SK-N-SH (cell line): Measurements from ENCODE around the gene POLA2. TPM values are rescaled to one million over a fixed set of nuclear protein-coding genes. Genes with fewer than 3 reads are reported as not detected.

Source experiments
- CTCF ChIA-PET: fragments of 300-600, 350-600 bp; formaldehyde crosslinking; extraction: SDS; loops from one replicate; lab custom pipeline; 2021; lab: Yijun Ruan, JAX
- POLR2A ChIA-PET: fragments of 350-600 bp; sonication (Branson Sonifier 250); formaldehyde crosslinking; extraction: SDS; loops from one replicate; lab custom pipeline; 2020; ENCODE audit warnings: antibody characterized with exemption, inconsistent platforms; lab: Yijun Ruan, JAX
- DNase-seq: peaks from one replicate; pipeline ENCODE4 v3.0.0; 2012
- H2AFZ ChIP-seq: fragments of 200-600 bp; sonication (generic); 2 replicates; pipeline ENCODE4 v1.8.1; 2016; ENCODE audit warnings: antibody characterized with exemption, mild to moderate bottlenecking, low read depth
- H3F3A ChIP-seq: fragments of 200-600 bp; sonication (generic); replicated peaks from 2 replicates; pipeline ENCODE3; 2016; ENCODE audit warnings: antibody characterized with exemption, mild to moderate bottlenecking; ENCODE audit not compliant: insufficient read depth
- H3K27ac ChIP-seq, 2 experiments: fragments of 200-500 bp in 1 of 2; fragments of 200-600 bp in 1 of 2; sonication (Bioruptor generic) in 1 of 2; sonication (generic), shearing (Covaris generic) in 1 of 2; 2 replicates each; pipeline versions ENCODE4 v1.5.1 to v1.6.1; 2014 to 2016; ENCODE audit warnings: low read depth in 2 of 2, inconsistent platforms in 1 of 2, low read length in 1 of 2, mild to moderate bottlenecking in 1 of 2, mixed read lengths in 1 of 2
- H3K27me3 ChIP-seq: fragments of 200-600 bp; sonication (generic), shearing (Covaris generic); 2 replicates; pipeline ENCODE4 v1.6.1; 2016; ENCODE audit warnings: mixed run types; ENCODE audit not compliant: insufficient read depth
- H3K36me3 ChIP-seq, 2 experiments: fragments of 200-500 bp in 1 of 2; fragments of 200-600 bp in 1 of 2; sonication (Bioruptor generic) in 1 of 2; sonication (generic) in 1 of 2; replicated peaks in 1 of 2; 2 replicates each; pipeline versions ENCODE3 to v1.5.1; 2014 to 2016; ENCODE audit warnings: low read length in 1 of 2, mild to moderate bottlenecking in 1 of 2; ENCODE audit not compliant: insufficient read depth in 2 of 2, control insufficient read depth in 1 of 2
- H3K4me1 ChIP-seq, 2 experiments: fragments of 200-500 bp in 1 of 2; fragments of 200-600 bp in 1 of 2; sonication (Bioruptor generic) in 1 of 2; sonication (generic), shearing (Covaris generic) in 1 of 2; 2 replicates each; pipeline versions ENCODE4 v1.5.1 to v1.6.1; 2014 to 2016; ENCODE audit warnings: low read depth in 1 of 2, low read length in 1 of 2, mixed run types in 1 of 2; ENCODE audit not compliant: insufficient read depth in 2 of 2, control insufficient read depth in 1 of 2
- H3K4me2 ChIP-seq: fragments of 200-600 bp; sonication (generic), shearing (Covaris generic); 2 replicates; pipeline ENCODE4 v1.6.1; 2017; ENCODE audit warnings: mixed run types
- H3K4me3 ChIP-seq, 2 experiments: fragments of 200-500 bp in 1 of 2; fragments of 200-600 bp in 1 of 2; sonication (Bioruptor generic) in 1 of 2; sonication (generic), shearing (Covaris generic) in 1 of 2; 2 replicates each; pipeline versions ENCODE4 v1.5.1 to v1.8.1; 2014 to 2016; ENCODE audit warnings: low read depth in 2 of 2, inconsistent platforms in 1 of 2, low read length in 1 of 2, mild to moderate bottlenecking in 1 of 2, mixed read lengths in 1 of 2, moderate library complexity in 1 of 2
- H3K79me2 ChIP-seq: fragments of 200-600 bp; sonication (generic); 2 replicates; pipeline ENCODE4 v1.8.1; 2017; ENCODE audit warnings: mild to moderate bottlenecking; ENCODE audit not compliant: insufficient read depth
- H3K9ac ChIP-seq: fragments of 200-600 bp; sonication (generic); 2 replicates; pipeline ENCODE4 v1.6.1; 2017; ENCODE audit warnings: mixed run types
- H3K9me2 ChIP-seq: fragments of 200-600 bp; sonication (generic); 2 replicates; pipeline ENCODE4 v1.6.1; 2017; ENCODE audit warnings: mixed run types
- H3K9me3 ChIP-seq: fragments of 200-600 bp; sonication (generic); 2 replicates; pipeline ENCODE4 v1.6.1; 2017; ENCODE audit warnings: mixed run types, mild to moderate bottlenecking, moderate library complexity
- H4K20me1 ChIP-seq: fragments of 200-600 bp; sonication (generic); 2 replicates; pipeline ENCODE4 v1.6.1; 2017; ENCODE audit warnings: mild to moderate bottlenecking, mixed run types; ENCODE audit not compliant: insufficient read depth
- CHD2 ChIP-seq: fragments of 150-350 bp; IDR thresholded peaks from 2 replicates; pipeline ENCODE4 v1.6.1; 2018; ENCODE audit warnings: low read length; ENCODE audit not compliant: partially characterized antibody
- EP300 ChIP-seq, 2 experiments: IDR thresholded peaks; 2 replicates each; pipeline versions ENCODE4 v1.4.0 to v1.6.1; 2012; ENCODE audit warnings: borderline replicate concordance in 1 of 2, low read depth in 1 of 2, low read length in 1 of 2
- NFIC ChIP-seq: IDR thresholded peaks from 2 replicates; pipeline ENCODE4 v1.4.0; 2012; ENCODE audit warnings: borderline replicate concordance
- POLR2AphosphoS5 ChIP-seq: IDR thresholded peaks from 2 replicates; pipeline ENCODE4 v1.6.1; 2012; ENCODE audit warnings: low read depth, low read length
- RAD21 ChIP-seq: IDR thresholded peaks from 2 replicates; pipeline ENCODE4 v1.6.1; 2012; ENCODE audit warnings: mild to moderate bottlenecking, low read length
- RCOR1 ChIP-seq: fragments of 150-350 bp; IDR thresholded peaks from 2 replicates; pipeline ENCODE4 v1.6.1; 2017; ENCODE audit warnings: antibody characterized with exemption, low read length
- RFX5 ChIP-seq: IDR thresholded peaks from 2 replicates; pipeline ENCODE4 v1.6.1; 2012; ENCODE audit warnings: mild to moderate bottlenecking, improper control_type of control experiment, low read length
- RXRA ChIP-seq: IDR thresholded peaks from 2 replicates; pipeline ENCODE4 v1.4.0; 2012; ENCODE audit warnings: low read depth, mild to moderate bottlenecking, borderline replicate concordance
- TAF1 ChIP-seq: IDR thresholded peaks from 2 replicates; pipeline ENCODE4 v1.6.1; 2012; ENCODE audit warnings: low read depth, mild to moderate bottlenecking, low read length, moderate library complexity, borderline replicate concordance
- TCF12 ChIP-seq: IDR thresholded peaks from 2 replicates; pipeline ENCODE4 v1.4.0; 2012
- USF2 ChIP-seq: fragments of 150-350 bp; IDR thresholded peaks from 2 replicates; pipeline ENCODE4 v1.6.1; 2017; ENCODE audit warnings: antibody characterized with exemption, low read length, low read depth, borderline replicate concordance
- WGBS: methylation state at CpG from one replicate; pipeline ENCODE4 v1.1.6; 2017; ENCODE audit warnings: low lambda C conversion rate; 5-methylcytosine and 5-hydroxymethylcytosine counted together
- polyA plus RNA-seq, 3 experiments: library from polyadenylated mRNA; depleted of rRNA; stranded (reverse); fragments of >200 nt; gene quantifications; 2 replicates each; pipeline ENCODE4 v1.2.3, GENCODE V29; 2012
- TF ChIP-seq, protein P1 (sequence below): IDR thresholded peaks from 2 replicates; pipeline ENCODE4 v1.6.1; 2012; ENCODE audit warnings: mild to moderate bottlenecking, low read depth, low read length, moderate library complexity
- TF ChIP-seq, protein P2 (sequence below): IDR thresholded peaks from 2 replicates; pipeline ENCODE4; 2012

The POLA2 gene
- polyA plus RNA-seq, 1 of the 3 experiments (the other 2 are of a cell fraction), result 18.4 TPM

DNA sequence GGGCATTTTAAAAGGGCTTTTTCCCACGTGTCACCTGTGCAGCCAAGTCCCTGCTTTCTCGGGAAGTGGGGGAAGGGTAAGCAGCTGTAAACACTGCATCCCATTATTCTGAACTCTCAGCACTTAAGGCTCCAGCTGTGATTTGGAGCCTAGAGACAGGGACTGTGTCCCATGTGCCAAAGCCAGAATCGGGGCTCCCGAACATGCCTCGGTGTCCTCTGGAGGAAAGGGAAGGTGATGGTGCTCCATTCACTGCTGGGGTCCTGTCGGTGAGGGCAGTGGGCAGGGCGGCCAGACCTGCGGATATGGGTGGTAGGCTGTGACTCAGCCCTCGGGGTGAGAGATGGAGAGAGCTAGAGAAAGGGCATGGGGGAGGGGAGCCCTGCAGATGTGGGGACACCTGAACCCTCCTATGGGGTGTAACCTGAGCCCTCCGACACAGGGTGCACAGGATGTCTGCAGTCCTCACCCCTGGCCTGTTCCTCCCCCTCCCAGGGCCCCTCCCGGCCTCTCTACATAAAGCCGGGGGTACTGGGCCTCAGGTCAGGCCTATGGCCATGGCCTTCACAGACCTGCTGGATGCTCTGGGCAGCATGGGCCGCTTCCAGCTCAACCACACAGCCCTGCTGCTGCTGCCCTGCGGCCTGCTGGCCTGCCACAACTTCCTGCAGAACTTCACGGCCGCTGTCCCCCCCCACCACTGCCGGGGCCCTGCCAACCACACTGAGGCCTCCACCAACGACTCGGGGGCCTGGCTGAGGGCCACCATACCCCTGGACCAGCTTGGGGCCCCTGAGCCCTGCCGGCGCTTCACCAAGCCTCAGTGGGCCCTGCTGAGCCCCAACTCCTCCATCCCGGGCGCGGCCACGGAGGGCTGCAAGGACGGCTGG lies 48.2 kb upstream of the POLA2 start:
- Histone ChIP-seq H3F3A (peaks cover 3% of the 10 kb centered on the region), H3K4me2 (no peak overlapping the region), H3K27ac (no peak overlapping the region), H2AFZ (no peak overlapping the region), H3K9ac (no peak overlapping the region), H3K9me3 (no peaks in the 10 kb centered on the region), H3K27me3 (no peaks in the 10 kb centered on the region), H4K20me1 (no peaks in the 10 kb centered on the region), H3K36me3 (peaks cover 0 to 30% of the 10 kb centered on the region in 2 experiments), H3K9me2 (no peaks in the 10 kb centered on the region), H3K4me1 (no peaks in the 10 kb centered on the region), H3K4me3 (no peak overlapping the region), H3K79me2 (no peaks in the 10 kb centered on the region)
- CTCF ChIA-PET, result interaction anchor here (0.6 to 1.5 kb wide), 3 partner anchors 10 to 14 kb away, joined by 3 to 4 read pairs (median 3); no protein-coding TSS in a partner anchor
- no peak for DNase-seq
- WGBS, result 86% methylated on average over 21 of the region's 26 CpGs
- POLR2A ChIA-PET, result no interaction called here
- no peak for TF ChIP-seq USF2
- TF ChIP-seq, protein P1, sequence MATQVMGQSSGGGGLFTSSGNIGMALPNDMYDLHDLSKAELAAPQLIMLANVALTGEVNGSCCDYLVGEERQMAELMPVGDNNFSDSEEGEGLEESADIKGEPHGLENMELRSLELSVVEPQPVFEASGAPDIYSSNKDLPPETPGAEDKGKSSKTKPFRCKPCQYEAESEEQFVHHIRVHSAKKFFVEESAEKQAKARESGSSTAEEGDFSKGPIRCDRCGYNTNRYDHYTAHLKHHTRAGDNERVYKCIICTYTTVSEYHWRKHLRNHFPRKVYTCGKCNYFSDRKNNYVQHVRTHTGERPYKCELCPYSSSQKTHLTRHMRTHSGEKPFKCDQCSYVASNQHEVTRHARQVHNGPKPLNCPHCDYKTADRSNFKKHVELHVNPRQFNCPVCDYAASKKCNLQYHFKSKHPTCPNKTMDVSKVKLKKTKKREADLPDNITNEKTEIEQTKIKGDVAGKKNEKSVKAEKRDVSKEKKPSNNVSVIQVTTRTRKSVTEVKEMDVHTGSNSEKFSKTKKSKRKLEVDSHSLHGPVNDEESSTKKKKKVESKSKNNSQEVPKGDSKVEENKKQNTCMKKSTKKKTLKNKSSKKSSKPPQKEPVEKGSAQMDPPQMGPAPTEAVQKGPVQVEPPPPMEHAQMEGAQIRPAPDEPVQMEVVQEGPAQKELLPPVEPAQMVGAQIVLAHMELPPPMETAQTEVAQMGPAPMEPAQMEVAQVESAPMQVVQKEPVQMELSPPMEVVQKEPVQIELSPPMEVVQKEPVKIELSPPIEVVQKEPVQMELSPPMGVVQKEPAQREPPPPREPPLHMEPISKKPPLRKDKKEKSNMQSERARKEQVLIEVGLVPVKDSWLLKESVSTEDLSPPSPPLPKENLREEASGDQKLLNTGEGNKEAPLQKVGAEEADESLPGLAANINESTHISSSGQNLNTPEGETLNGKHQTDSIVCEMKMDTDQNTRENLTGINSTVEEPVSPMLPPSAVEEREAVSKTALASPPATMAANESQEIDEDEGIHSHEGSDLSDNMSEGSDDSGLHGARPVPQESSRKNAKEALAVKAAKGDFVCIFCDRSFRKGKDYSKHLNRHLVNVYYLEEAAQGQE, result no peak
- no peak for TF ChIP-seq RXRA
- no peak for TF ChIP-seq EP300 (IDR thresholded peaks at IDR 0.05; ENCODE audit: borderline replicate concordance in 1 of 2, low read depth in 1 of 2, low read length in 1 of 2)
- no peak for TF ChIP-seq CHD2
- TF ChIP-seq TCF12, result no peak
- TF ChIP-seq RAD21, result no peak
- TF ChIP-seq RFX5, result no peak
- no peak for TF ChIP-seq RCOR1
- TF ChIP-seq, protein P2, sequence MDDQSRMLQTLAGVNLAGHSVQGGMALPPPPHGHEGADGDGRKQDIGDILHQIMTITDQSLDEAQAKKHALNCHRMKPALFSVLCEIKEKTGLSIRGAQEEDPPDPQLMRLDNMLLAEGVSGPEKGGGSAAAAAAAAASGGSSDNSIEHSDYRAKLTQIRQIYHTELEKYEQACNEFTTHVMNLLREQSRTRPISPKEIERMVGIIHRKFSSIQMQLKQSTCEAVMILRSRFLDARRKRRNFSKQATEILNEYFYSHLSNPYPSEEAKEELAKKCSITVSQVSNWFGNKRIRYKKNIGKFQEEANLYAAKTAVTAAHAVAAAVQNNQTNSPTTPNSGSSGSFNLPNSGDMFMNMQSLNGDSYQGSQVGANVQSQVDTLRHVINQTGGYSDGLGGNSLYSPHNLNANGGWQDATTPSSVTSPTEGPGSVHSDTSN, result no peak
- no peak for TF ChIP-seq NFIC
- TF ChIP-seq POLR2AphosphoS5, result no peak
- TF ChIP-seq TAF1, result no peak
